ENCODE results near the gene GSTO1. TPM values are rescaled to one million over a fixed set of nuclear protein-coding genes. Genes with fewer than 3 reads are reported as not detected.

Gene GSTO1
- total and polyA plus RNA-seq, 2 of the 13 experiments (the other 11 are each of a cell fraction or from before 2014, with no cell fraction given) = 228 to 300 TPM

- no peak for TF ChIP-seq KLF11 (CRISPR knock-in tag; IDR thresholded peaks at IDR 0.05)
- no peak for TF ChIP-seq LCORL (IDR thresholded peaks at IDR 0.05)
- TF ChIP-seq LCORL (CRISPR knock-in tag; IDR thresholded peaks at IDR 0.05) = peak; percentile 78; the same call in 1 of the 2 replicates
- no peak for TF ChIP-seq ZNF883 (CRISPR knock-in tag; IDR thresholded peaks at IDR 0.05; ENCODE audit: not compliant biosample characterization)
- no peak for TF ChIP-seq ZFP90 (CRISPR knock-in tag; IDR thresholded peaks at IDR 0.05; ENCODE audit: borderline replicate concordance)
- TF ChIP-seq JUNB (CRISPR knock-in tag; IDR thresholded peaks at IDR 0.05; ENCODE audit: borderline replicate concordance) = no peak
- no peak for TF ChIP-seq CERS6 (CRISPR knock-in tag; IDR thresholded peaks at IDR 0.05)
- TF ChIP-seq SRSF1 (optimal IDR thresholded peaks at IDR 0.05; ENCODE audit: low read depth, low read length) = no peak
- TF ChIP-seq E2F5 (CRISPR knock-in tag; conservative IDR thresholded peaks at IDR 0.05) = no peak
- no peak for TF ChIP-seq ZBTB49 (CRISPR knock-in tag; IDR thresholded peaks at IDR 0.05; ENCODE audit: borderline replicate concordance)
- TF ChIP-seq RXRB (CRISPR knock-in tag; IDR thresholded peaks at IDR 0.05; ENCODE audit: borderline replicate concordance) = peak; percentile 42; the same call in 1 of the 2 replicates
- TF ChIP-seq GMEB2 (CRISPR knock-in tag; IDR thresholded peaks at IDR 0.05; ENCODE audit: low read depth) = no peak
- no peak for TF ChIP-seq HOXD1 (CRISPR knock-in tag; IDR thresholded peaks at IDR 0.05)
- TF ChIP-seq ZNF547 (CRISPR knock-in tag; IDR thresholded peaks at IDR 0.05) = no peak
- peak; percentile 85 for TF ChIP-seq NFIC (IDR thresholded peaks at IDR 0.05; ENCODE audit: low read length)
- no peak for TF ChIP-seq TCF7L2 (IDR thresholded peaks at IDR 0.05; ENCODE audit: low read depth, low read length)
- TF ChIP-seq HNF1A (IDR thresholded peaks at IDR 0.05; ENCODE audit: low read depth) = no peak
- TF ChIP-seq HNF1A (CRISPR knock-in tag; IDR thresholded peaks at IDR 0.05; ENCODE audit: borderline replicate concordance) = no peak
Measured at GRCh38 chr10:104277785-104278184, 23.1 kb downstream of the GSTO1 start (continued).

Measured in HepG2 (cell line).